Kidney (tissue), 14 donors: ENCODE measurements around the gene GPSM1. TPM values are rescaled to one million over a fixed set of nuclear protein-coding genes. Genes with fewer than 3 reads are reported as not detected.

ENCODE experiments used
- DNase-seq, 5 donors: peaks; one replicate each; pipeline ENCODE4 v3.0.0-alpha.2; 2013 to 2020
- FAIRE-seq: peaks from 2 replicates; lab custom pipeline; 2012; peaks lifted over from hg19 to GRCh38; lab: Jason Lieb, UNC
- H3K27ac ChIP-seq, 2 donors: one replicate each; pipeline ENCODE4 v1.7.0; 2013; ENCODE audit warnings: low read depth in 2 of 2, low read length in 2 of 2, inconsistent platforms in 1 of 2
- H3K27me3 ChIP-seq: one replicate; pipeline ENCODE4 v1.7.1; 2013; ENCODE audit warnings: low read length, inconsistent platforms; ENCODE audit not compliant: control insufficient read depth, insufficient read depth
- H3K36me3 ChIP-seq, 3 donors: one replicate each; pipeline versions ENCODE4 v1.7.0 to v1.7.1; 2013; ENCODE audit warnings: low read length in 3 of 3, control low read depth in 1 of 3, inconsistent platforms in 1 of 3; ENCODE audit not compliant: insufficient read depth in 3 of 3, control insufficient read depth in 2 of 3
- H3K4me1 ChIP-seq, 3 donors: one replicate each; pipeline versions ENCODE4 v1.7.0 to v1.7.1; 2013; ENCODE audit warnings: low read length in 3 of 3, inconsistent platforms in 1 of 3, low read depth in 1 of 3; ENCODE audit not compliant: control insufficient read depth in 2 of 3, insufficient read depth in 2 of 3
- H3K4me3 ChIP-seq, 3 donors: one replicate each; pipeline versions ENCODE4 v1.7.0 to v1.8.1; 2013; ENCODE audit warnings: low read length in 3 of 3, control low read depth in 1 of 3, inconsistent platforms in 1 of 3
- H3K9ac ChIP-seq, 3 donors: one replicate each; pipeline versions ENCODE4 v1.7.0 to v1.7.1; 2013; ENCODE audit warnings: low read length in 3 of 3, control low read depth in 1 of 3, inconsistent platforms in 1 of 3
- H3K9me3 ChIP-seq, 3 donors: one replicate each; pipeline versions ENCODE4 v1.7.0 to v1.7.1; 2013; ENCODE audit warnings: low read length in 3 of 3, control low read depth in 1 of 3, inconsistent platforms in 1 of 3; ENCODE audit not compliant: control insufficient read depth in 2 of 3, insufficient read depth in 1 of 3
- CTCF ChIP-seq: IDR thresholded peaks from 3 replicates; pipeline ENCODE4 v1.5.1; 2012; ENCODE audit warnings: mild to moderate bottlenecking, moderate library complexity, borderline replicate concordance; ENCODE audit not compliant: insufficient read depth; ENCODE audit errors: extremely low read depth
- intact Hi-C: fragments of 100-400 bp; cut with DNase I; formaldehyde crosslinking; loops from one replicate; pipeline ENCODE4 v1.11.1; 2022
- polyA plus RNA-seq: library from polyadenylated mRNA; stranded (reverse); fragments of 350-450 nt; fragmentation: Illumina TruSeq; extraction: RNeasy Lipid Tissue Mini Kit (QIAGEN cat#74804); gene quantifications from one replicate; pipeline ENCODE4 v1.2.3, GENCODE V29; 2014; ENCODE audit warnings: low read depth, low replicate concordance; ENCODE audit not compliant: insufficient read depth
- total RNA-seq: library from RNA; stranded (reverse); fragmentation: NEBNext Ultra II Directional; extraction: Animal tissue kit (Norgen Biotek cat#: 25700); gene quantifications from one replicate; pipeline ENCODE4 v1.2.1, GENCODE V29; 2021
- donor health status: control.
- donor health status: control.
- donor health status: control.
- donor health status: control.
- donor health status: control.
- donor health status: DM: yes; HTN: yes; CAD: no.
- donor health status: Normal renal cell carcinoma (clear cell type).

The GPSM1 gene
- total and polyA plus RNA-seq, 2 donors from 2014 or later: 11.6 to 11.9 TPM

- Histone ChIP-seq H3K36me3 (peaks cover 0 to 55% (median 30%) of the 10 kb centered on the region in 3 donors), H3K4me1 (no peaks in the 10 kb centered on the region), H3K4me3 (no peak overlapping the region), H3K9ac (no peak overlapping the region), H3K9me3 (no peaks in the 10 kb centered on the region), H3K27me3 (no peaks in the 10 kb centered on the region), H3K27ac (no peak overlapping the region)
- TF ChIP-seq CTCF: no peak
- intact Hi-C loops: no loop called here
- DNase-seq (peak in 1 of 5 donors; percentile 53), FAIRE-seq (no peak)
Measured at GRCh38 chr9:136391737-136392537, 64.6 kb downstream of the GPSM1 start.

GRCh38 chr9:136392538-136393449 is 65.5 kb downstream of the GPSM1 start:
- H3K4me1 ChIP-seq: no peaks in the 10 kb centered on the region
- no peak for TF ChIP-seq CTCF
- FAIRE-seq (no peak), DNase-seq (peak in 1 of 5 donors; percentile 56)
- no peak overlapping the region for H3K9ac ChIP-seq
- H3K9me3 ChIP-seq: no peaks in the 10 kb centered on the region
- no peak overlapping the region for H3K27ac ChIP-seq
- no peak overlapping the region for H3K4me3 ChIP-seq
- H3K36me3 ChIP-seq: peaks cover 0 to 49% (median 27%) of the 10 kb centered on the region in 3 donors
- intact Hi-C loops: no loop called here
- no peaks in the 10 kb centered on the region for H3K27me3 ChIP-seq

- Histone ChIP-seq H3K4me3 (no peak overlapping the region), H3K9ac (no peak overlapping the region), H3K27me3 (no peaks in the 10 kb centered on the region), H3K4me1 (no peaks in the 10 kb centered on the region), H3K9me3 (no peaks in the 10 kb centered on the region), H3K27ac (no peak overlapping the region), H3K36me3 (peaks cover 0 to 44% (median 27%) of the 10 kb centered on the region in 3 donors)
- intact Hi-C loops: no loop called here
- TF ChIP-seq CTCF: no peak
- FAIRE-seq (no peak), DNase-seq (peak in 1 of 5 donors; percentile 73)
Measured at GRCh38 chr9:136393531-136393930, 66.2 kb downstream of the GPSM1 start.
